ENCODE data around the gene AUTS2.

Gene AUTS2

DNA sequence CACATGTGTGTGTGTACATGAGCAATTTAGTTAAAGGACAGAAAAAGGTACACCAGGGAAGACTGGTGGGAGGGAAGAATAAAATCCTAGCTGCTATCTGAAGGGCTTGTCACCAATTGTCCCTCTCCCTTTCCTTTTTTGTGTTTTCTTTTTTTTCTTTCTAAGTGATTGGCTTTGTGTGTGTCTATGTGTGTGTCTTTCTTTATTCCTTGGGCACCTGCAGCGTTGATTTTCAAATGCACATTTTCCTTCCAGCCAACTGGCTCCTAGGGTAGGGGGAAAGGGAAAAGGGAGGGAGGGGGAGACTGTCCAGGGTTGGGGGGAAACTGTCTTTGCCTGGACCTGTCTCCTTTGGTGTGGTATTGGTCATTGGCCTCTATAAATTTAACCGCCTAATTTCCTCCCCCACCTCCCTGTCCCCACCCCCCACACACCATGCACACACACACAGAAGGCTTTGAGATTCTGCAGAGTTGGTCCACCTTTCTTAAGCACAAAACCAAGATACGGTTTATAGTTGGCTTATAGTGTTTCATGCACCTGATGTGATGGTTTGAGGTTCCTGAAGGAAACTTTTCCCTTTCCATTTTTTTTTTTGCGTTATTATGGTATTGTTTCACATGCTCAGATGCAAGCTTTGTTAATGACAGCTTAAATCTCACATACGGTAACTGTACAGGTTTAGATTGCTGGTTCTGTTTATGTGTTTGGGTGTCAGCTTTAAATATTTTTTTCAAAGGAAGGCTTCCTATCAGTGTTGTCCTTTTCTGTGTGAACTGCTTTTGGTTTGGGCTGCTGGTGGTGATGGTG, 2.6 kb downstream of the AUTS2 start:
- no peak for DNase-seq

DNA sequence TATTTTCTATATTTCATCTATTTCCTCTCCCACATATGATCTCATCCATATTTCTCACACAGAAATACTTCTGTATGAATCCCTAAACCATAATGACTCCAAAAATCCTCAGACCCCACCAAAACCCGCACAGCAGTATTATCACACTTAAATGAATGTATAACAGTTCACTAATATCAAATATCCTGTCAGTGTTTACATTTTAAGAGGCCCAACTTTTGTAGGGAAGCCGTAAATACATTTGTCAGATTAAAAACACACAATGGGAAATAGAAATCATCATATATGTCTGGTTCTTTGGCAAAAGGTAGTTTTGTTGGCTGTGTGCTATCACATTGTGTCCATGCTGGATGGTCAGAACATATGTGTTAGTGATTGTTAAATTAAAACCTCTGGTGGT, 4.2 kb downstream of the AUTS2 start:
- DNase-seq = no peak

DNA sequence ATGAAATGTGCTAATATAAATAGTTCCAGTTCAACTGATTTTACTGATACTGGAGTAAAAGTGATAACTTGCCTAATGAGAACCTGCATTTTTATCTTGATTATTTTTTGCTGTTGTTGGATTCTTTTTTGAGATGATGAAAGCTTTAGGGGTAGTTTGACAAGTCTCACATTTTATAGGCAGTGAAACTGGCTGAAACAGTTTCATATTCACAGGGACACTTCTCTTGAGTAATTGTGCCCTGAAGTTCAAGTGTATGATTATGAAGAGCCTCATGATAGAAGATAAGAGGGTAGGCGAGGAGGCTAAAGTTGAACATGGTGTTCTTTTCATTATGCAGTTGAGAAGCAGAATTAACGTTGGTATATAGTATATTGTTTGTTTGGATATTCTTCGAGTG, 5.1 kb downstream of the AUTS2 start:
- DNase-seq = peak; percentile 7

DNA sequence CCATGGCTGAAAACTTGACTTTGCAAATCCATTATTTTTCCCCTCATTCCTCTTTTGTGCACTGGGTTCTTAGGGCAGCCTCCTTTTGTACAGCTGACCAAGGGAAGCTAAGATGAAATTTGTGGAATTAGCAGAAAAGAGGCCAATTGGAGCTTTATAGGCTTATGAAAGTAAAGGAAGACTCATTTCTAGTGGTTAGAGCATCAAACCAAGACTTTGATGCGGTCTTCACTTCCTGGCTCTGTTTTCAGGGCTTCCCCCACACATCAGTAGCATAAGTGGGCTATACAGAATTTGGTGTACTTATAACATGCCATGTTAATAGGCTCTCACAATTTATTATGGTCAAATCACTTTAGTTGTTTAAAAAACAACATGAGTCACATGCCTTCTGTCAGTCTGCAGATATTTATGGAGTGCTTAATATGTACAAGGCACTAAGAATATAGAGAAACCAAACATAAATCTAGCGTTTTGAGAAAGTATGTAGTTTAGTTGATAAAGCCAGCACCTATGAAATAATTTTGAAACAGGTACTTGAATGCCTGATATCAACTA, 5.7 kb downstream of the AUTS2 start:
- peak; percentile 43 for DNase-seq

DNA sequence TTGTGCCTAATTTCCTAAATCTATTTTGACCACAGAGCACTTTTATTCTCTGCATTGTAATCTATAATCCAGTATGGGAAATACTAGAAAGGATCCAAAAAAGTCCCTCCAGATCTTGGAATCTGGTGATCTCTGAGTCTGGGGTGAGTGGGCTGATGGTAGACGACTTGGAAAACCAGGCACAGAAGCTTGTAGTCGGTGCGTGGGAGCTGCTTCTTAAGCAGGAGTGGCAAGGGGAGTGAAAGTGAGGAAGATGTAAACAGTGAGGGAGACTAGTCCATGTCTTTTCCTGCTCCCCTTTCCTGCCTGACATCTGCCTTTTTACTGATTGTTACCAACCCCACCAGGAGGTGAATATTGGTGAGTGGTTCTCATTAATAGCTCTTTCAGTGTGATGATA, 6.8 kb downstream of the AUTS2 start:
- no peak for DNase-seq

DNA sequence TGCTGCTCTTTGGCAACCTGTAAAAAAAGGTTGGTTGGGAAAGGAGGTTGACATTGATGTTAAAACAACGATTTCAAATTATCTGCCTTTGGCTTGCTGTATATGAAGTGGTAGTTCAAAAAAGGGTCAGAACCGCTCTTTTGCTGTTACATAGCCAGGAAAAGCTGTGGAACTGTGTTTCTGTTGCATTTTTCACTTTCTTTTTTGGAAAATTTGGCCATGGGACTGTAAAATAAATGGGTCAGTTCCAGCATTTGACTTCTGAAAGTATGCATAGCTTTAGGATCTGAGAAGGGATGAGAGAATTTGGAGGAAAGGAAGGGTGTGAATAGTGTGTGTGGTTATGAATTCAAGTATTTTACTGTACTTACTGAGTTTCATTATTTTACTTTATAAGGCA, 7.3 kb downstream of the AUTS2 start:
- no peak for DNase-seq

DNA sequence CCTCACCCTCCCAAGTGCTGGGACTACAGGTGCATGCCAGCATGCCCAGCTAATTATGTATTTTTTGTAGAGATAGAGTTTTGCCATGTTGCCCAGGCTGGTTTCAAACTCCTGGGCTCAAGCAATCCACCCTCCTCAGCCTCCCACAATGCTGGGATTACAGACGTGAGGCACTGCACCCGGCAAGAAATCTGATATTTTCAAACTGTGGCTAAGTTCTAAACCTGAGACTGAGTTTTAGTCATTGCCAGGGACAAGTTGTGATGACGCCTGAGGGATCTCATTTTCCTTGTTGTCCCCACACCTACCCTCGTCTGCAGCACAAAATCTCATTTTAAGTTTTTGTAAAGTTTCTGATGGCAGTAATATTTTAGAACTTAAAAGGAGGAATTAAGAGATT, 9.8 kb downstream of the AUTS2 start:
- no peak for DNase-seq

DNA sequence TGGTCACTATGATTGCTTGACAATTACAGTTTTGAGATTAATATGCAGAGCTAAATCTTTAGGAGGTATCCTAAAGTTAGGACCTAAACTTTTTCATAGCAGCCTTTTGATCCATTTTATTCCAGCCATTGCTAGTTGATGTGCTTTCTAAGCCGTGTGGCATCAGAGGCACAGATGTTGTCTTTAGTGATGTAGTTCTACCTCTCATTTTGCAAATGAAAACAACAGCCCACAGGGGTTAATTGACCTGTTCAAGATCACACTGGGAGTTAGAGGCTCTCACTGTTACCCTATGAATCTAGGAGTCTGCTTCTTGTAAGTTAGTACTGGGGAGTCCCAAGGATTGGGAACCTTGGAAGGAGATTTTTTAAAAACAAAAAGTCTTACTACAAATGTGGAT, 10.6 kb downstream of the AUTS2 start:
- no peak for DNase-seq

DNA sequence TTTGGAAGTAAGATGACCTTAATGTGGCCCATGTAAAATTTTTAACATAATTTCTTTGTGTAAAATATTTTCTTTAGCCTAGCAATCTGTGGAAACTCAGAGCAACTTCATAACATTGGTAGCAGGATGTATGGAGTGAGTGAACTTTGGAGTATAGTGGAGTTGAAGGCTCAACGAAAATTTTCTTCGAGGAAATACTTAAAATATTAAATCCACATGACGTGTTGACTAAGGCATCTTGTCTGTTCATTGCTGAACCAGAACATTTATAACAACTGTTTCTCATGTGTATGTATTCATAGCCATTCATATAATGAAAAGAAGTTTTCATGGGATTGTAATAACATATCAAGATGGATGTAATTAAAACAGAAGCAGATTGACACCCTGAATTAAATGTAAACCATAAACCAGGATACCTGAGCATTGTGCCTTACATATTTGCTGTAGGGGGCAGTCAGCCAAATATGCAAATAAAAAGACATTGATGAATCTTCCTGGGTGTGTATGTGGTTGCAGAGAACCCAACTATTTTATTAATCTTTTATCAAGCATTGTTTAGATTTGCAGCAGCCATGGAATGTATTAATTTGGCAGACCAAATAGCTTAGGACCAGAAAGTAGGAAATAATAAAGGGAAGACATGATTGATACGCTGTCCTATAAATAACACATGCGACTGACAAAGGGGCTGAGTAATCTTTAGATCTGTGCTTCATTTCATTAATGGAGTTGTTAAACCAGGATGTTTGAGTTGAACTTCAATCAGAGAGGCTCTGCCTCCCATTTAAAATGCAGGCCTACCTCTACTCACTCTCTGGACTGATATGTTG, 11.5 kb downstream of the AUTS2 start:
- no peak for DNase-seq

DNA sequence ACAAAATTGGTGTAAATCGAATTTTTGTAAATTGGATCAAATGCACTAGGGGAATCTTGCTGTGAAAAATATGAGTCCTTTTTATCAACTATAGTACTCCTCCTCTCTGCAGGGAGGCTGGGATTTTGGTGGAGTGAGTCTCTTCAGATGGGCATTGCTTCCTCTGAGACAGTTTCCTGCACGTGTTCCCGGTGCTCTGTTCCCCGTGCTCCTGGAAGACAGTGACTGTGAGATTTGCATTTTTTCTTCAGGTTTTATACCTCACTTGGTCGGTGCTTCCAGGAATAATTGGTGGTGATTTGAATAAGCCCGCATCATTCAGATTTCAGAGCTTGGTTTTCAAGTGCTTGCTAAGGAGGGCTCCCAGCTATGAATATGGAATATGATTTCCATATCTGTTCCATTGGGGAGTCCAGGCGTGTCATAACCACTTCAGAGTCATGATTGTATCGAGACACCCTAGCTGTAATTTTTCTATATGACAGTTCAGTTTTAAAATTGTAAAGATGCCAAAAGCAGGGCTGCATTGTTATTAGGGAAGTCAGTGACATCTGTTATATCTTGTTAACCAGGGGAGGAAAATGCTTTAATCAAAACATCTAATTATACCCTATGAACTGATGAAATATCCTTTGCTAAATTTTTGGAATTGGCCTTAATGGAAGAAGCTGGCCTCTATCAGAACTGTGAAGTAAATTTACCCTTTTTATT, 12.3 kb downstream of the AUTS2 start:
- DNase-seq = no peak

DNA sequence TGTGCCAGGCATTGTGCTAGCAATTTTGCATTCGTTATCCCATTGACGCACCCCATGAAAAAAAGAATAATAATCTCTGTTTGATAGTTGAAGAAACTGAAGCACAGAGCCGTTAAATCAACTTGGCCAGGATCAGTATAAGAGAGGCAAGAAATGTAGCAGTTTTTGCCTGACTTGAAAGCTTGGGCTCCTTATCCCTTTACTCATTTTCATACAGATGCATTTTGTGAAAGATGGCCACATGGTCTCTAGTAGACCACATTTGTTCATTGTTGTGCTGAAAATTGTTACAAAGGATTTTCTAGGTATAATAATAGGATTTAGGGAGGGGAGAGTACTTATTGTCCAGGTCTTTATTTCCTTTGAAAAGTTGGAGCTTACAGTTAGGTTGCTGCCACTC, 14.7 kb downstream of the AUTS2 start:
- no peak for DNase-seq

DNA sequence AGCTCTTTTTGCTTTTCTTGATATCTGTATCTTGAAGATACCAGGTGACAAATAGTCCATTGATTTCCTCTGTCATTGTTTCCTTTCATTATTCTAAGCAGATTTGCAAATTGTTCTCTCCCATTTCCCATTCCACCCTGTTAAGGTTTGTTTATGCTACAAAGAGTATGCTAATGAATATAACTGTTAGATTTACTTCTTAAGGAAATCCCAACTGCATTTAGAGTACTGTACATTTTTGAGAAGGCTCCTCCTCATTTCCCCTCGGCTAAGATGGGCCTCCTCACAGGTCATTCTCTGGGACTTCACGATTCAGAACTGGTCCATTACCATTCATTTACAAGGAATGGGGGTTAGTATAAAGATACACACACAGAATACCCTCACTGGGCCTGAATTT, 15.6 kb downstream of the AUTS2 start:
- no peak for DNase-seq

DNA sequence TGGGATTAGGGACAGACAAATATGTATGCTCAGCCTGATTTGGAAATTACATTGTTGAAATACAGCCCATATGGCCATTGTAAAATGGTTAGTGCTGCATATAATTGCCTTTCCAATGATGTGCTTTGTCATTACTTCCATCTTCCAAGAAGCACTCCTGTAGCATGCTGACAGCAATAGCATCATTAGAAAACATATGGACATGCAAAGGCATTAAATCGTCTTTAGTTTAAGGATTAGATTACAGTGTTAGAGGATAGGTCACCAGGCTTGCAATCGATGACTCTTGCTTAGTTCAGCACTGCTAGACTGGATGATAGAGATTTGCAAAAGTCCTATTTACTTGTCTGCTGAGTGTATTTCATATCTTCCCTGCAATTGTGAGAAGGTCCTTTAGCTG, 17.4 kb downstream of the AUTS2 start:
- no peak for DNase-seq

DNA sequence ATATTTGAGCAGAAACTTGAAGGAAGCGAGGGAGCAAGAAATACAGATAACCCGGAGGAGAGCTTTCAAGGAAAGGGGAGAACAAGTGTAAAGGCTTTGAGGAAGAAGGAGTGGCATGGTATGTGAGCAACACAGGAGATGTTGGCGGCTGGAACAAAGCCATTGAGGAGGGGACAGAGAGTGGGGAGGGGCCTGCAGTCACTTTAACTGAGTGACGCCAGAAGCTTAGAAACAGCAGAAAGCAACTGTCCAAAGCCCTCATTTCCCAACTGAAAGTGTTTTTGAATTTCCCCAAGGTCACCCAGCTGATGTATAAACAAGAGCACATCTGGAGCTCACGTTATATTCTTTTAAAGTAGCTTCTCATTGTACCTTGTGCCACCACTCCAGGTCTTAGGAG, 19.1 kb downstream of the AUTS2 start:
- DNase-seq = no peak

DNA sequence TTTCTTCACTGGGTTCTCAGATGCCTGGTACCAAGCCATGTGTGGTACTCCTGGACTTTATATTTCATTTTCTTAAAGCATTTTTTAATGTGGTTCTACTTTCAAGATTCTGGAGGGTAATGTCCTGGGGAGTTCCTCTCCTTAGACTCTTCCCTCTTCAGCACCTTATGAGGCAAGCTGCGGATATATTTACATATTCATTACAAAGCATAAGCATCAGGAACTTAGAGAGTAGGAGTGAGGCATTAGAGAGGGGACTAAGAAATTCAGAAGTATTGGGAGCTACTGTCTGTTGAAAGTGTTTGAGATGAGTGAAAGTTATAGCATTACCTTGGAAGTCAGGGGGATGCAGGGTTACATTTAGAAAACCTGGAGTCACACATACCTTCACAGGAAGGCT, 20.8 kb downstream of the AUTS2 start:
- DNase-seq = no peak

DNA sequence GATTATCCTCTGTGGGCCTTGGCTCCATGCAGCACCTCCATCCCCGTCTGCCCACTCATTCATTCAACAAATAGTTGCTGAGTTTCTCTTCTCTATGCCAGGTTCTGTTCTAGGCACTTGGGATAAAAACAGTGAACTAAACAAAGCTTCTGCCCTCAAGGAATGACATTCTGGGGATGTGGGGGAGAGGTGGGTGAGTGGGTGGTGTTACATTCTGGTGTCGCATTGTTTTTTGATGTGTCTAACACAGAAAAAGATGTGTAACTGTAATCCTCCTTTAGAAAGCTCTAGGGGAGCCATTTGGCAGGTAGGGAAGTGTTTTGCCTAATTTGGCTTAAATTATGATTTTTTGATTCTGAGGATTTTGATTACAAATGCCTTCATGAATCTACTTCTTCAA, 21.4 kb downstream of the AUTS2 start:
- DNase-seq = no peak

DNA sequence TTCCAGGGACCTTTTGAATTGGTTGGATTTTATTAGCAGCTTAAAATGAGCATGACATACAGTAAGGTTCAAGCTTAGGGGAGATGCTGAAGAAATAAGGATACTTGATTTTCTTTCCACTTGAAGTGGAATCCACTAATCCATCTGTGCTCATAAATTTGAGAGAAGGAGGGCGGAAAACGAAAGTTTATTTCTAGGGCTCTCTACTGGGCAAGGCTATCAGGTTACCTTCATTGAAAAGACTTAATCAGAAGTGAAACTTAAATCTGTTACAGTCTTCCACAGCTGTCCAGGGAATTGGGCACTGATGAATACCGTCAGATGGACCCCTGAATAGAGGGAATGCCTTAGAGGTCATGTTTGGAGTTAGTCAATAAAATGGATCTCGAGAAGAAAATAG, 21.8 kb downstream of the AUTS2 start:
- DNase-seq = no peak

DNA sequence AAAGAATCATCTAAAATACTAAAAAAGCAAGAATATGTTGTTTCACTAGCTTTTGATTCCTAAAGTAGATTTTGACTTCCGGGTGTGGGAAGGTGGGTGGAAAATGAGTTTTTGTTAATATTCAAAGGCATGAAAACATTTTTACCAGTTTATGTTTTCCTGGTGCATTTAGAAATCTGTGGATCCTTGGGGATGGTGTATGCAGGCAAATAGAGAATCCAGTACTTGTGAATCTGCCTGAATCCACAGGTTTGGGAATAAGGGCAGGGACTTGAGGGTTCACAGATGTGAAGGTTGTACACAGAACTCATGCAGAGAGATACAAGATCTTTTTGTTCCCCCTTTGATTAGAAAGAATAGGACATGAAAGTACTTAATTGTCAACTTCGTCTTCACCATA, 22.4 kb downstream of the AUTS2 start:
- no peak for DNase-seq

DNA sequence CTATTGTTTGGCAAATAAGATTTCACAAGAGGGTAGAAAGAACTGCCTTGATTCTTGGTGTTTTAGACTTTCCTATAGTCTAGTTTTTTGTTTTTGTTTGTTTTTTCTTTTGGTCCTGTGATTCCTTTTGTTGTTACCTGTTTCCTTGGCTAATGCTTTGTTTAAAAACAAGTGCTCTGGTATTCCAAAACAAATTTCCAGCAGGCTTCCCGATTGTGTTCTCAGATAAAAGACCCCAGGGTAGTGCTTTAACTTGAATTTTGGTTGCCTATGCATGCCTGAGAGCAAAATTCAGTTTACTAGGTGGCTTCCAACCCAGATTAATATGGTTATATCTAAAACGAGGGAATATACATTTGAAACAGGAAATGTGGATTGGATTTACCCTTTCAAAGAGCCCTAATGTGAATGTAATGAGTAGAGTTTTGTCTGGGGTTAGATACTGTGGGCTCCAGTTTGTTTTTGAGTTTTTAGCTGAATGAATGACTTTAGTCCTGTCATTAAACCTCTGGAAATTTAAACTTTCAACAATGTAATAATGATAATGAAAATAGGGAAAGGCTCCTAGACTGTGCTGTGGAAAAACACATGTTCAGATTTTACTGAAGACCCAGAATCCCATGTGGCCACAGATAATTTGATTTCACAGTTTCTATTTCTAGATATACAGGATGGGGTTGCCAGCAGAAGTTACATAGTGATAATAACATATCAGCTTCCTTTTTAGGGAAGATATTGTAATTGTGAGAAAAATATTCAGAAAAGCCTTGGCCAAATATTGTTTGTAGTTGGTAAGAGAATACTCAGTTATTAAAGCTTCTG, 23.9 kb downstream of the AUTS2 start:
- DNase-seq = no peak

DNA sequence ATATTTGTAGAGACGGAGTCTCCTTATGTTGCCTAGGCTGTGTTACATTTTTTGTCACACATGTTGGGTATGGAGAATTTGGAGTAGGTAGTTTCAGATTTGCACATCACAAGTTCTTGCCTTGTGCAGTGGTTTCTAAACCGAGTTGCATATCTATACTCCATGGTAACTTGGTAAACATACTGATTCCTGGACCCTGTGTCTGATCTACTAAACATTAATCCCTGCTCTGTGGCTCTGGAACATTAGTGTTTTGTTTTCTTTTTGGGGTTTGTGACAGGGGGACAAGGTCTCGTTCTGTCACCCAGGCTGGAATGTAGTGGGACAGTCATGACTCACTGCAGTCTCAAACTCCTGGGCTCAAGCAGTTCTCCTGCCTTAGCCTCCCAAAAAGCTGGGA, 24.7 kb downstream of the AUTS2 start:
- no peak for DNase-seq

DNA sequence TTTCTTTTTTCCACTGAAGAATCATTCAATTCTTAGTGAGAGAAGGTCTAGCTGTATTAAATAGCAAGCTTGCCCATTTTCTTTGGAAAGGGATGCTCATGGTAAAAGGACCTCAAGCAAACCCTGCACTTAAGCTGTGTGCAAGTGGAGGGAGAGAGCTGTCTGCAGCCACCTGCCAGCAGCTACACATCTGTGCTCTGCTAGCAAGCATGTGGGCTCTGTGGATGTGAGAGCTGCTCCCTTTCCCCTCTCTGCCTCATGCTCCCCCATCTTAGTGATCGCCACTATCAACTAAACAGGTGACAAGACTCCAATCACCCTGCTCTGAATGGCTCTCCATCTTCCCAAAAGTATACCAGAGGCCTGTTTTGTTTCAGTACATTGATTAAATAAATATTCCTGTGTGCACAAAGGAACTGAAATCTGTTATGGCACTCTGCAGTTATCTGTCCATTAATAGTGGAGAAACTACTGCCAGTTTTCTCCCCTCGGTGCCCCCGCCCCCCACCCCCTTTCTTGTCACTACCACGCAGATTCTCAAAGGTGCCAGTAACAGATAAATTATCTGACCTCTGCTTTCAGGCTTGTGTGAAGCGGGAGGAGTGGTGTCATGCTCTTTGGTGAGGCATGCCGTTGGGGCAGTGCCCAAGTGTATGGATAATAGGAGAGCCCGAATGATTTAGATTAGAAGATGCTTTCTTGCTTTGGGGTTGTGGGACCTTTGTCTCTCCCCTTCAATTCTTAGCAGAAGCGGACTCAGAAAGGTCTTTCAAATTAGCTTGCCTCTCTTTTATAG, 26.4 kb downstream of the AUTS2 start:
- DNase-seq = no peak

DNA sequence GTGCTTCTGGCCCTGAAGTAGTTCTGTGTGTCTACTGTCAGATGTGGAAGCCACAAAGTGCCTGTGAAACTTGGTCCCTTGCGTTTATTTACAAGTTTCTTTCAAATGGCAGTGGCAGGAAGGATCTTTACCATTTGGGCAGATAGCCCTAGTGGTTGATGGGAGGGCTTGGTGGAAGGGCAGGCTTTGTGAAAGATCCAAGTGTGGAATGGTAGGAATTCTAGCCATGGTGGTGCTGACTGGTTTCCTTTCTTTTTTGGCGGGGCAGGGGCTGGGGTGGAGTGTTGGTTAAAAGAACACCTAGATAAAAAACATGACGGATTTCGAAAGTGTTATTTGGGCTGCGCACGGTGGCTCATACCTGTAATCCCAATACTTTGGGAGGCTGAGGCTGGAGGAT, 27.0 kb downstream of the AUTS2 start:
- no peak for DNase-seq

All from activated CD4-positive, alpha-beta T cell treated with anti-CD3 and anti-CD28 coated beads, Interleukin-2, amount 50 U/mL, for 16 hours (primary cell).